Raji (cell line): ENCODE measurements around the gene NDUFS8.

Source experiments
- POLR2A ChIP-seq: IDR thresholded peaks from 2 replicates; pipeline ENCODE4 v1.6.1; 2011; ENCODE audit warnings: low read depth, low read length, control low read depth; ENCODE audit not compliant: insufficient read depth

The NDUFS8 gene

GRCh38 chr11:68041617-68042218 is 11.2 kb downstream of the NDUFS8 start:
- TF ChIP-seq POLR2A: no peak

GRCh38 chr11:68042219-68043028 is 11.9 kb downstream of the NDUFS8 start:
- TF ChIP-seq POLR2A: no peak

GRCh38 chr11:68043029-68043348 is 12.5 kb downstream of the NDUFS8 start:
- TF ChIP-seq POLR2A: no peak

- no peak for TF ChIP-seq POLR2A
Measured at GRCh38 chr11:68043349-68044144, 13.1 kb downstream of the NDUFS8 start.

GRCh38 chr11:68044145-68044813 is 13.8 kb downstream of the NDUFS8 start:
- no peak for TF ChIP-seq POLR2A

- TF ChIP-seq POLR2A: no peak
Measured at GRCh38 chr11:68044898-68045351, 14.4 kb downstream of the NDUFS8 start.

GRCh38 chr11:68047437-68048290 is 17.2 kb downstream of the NDUFS8 start:
- TF ChIP-seq POLR2A: no peak

GRCh38 chr11:68048681-68049508 is 18.4 kb downstream of the NDUFS8 start:
- TF ChIP-seq POLR2A: no peak

GRCh38 chr11:68049509-68050370 is 19.3 kb downstream of the NDUFS8 start:
- TF ChIP-seq POLR2A: no peak

- TF ChIP-seq POLR2A: no peak
Measured at GRCh38 chr11:68050371-68050841, 19.9 kb downstream of the NDUFS8 start.

GRCh38 chr11:68051191-68052136 is 21.0 kb downstream of the NDUFS8 start:
- no peak for TF ChIP-seq POLR2A
